HG02642 (cell line): ENCODE data around the gene SORCS1.

Source experiments
- ATAC-seq: cut with Tn5 transposase; IDR thresholded peaks from one replicate; pipeline ENCODE4 v1.9.1; 2021; ENCODE audit warnings: mild to moderate bottlenecking; ENCODE audit not compliant: unreplicated experiment, poor library complexity

Gene SORCS1

GRCh38 chr10:107118866-107119265 lies 45.6 kb downstream of the SORCS1 start:
- no peak for ATAC-seq

DNA sequence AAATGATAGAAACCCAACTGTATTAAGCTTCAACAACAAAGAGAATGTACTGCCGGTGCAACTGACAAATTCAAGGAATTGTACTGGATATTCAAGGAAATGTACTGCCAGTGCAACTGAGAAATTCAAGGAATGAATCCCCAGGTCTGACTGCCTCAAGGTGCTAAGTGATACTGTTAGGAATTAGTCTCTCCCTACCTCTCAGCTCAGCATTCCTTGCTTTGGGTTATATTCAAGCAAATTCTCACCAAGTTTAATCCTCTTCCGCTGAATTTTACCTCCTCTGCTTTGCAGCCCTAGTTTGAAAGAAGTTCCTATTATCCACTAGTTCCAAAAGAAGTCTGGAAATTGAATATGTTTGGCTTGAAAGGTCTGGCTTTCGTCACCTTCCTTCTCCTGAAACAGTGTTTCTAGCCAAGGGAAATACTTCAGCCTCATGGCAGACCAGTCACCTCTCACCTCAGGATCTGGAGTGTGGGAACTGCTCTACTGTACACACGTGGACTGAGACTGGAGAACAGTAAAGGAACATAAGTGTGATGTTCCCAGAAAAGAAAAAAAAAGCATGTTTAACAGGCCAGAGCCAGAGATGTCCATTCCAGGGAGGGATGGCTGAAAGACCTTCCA lies 60.4 kb downstream of the SORCS1 start:
- ATAC-seq: no peak

- ATAC-seq: no peak
These were observed 61.1 kb downstream of the SORCS1 start for GRCh38 chr10:107103174-107104025.

DNA sequence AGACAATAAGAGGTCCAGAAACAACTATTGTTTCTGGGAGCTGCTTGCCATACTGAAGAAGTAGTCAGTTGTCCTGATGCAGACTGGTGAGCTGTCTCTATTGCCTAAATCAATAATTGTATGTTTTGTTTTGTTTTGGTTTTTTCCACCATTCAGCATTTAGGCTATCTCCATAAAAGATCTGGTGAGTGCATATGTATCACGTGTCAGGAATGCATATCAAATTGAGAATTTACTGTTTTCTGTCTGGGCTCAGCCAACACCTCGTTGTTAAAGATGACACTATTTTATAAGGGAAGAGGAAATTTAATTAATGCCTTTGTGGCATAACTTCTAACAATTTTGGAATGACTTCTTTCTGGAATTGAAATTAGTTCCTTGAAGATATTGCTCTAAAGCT lies 66.2 kb downstream of the SORCS1 start:
- ATAC-seq: no peak

DNA sequence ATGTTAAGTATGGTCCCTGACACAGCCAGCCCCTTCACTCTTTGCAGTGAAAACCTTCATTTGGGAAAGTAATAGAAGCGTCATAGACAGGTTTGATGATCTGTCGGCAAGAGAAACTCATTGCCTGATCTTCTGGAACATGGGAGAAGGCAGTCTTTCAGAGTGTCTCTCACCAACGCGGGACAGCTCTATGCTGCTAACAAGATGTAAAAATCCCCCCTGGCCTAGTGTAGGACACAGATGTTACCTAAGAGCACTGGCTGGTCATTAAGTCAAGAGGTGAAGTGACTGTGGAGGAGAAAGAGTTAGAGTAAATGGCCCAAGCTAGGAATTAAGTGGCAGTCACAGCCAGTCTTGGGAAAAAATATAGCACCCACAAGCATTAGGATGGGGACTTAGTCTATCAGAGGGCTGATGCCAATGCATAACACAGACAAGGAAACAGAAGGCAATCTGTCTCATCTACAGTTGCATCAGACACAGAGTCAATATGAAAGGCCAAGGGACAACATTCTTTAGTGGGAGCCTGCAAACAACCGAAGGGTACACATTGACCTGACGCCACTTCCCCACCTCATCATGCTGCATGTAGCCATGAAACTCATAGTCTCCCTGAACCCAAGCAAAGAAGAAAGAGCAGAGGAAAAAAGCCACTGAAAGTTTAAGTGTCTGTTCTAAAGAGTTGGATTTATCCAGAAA lies 69.5 kb downstream of the SORCS1 start:
- no peak for ATAC-seq

GRCh38 chr10:107092321-107092720 lies 72.2 kb downstream of the SORCS1 start:
- no peak for ATAC-seq

DNA sequence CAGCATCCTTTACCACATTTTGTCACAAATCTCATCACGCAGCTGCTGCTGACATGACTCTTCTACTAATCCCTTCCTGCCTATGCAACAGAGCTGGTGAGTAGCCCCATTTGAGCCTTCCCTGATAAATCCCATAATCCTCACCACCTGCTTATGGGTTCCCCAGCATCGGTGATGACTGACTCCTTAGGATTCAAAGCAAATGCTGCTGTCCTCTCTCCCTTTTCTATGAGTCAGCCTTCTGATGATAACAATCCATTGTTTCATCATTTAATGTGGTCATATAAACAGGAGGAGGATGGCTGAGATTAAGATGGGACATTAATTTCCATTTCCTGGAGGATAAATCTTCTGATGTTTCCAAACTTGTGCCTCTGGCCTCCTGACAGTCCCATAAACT lies 73.4 kb downstream of the SORCS1 start:
- ATAC-seq: no peak

DNA sequence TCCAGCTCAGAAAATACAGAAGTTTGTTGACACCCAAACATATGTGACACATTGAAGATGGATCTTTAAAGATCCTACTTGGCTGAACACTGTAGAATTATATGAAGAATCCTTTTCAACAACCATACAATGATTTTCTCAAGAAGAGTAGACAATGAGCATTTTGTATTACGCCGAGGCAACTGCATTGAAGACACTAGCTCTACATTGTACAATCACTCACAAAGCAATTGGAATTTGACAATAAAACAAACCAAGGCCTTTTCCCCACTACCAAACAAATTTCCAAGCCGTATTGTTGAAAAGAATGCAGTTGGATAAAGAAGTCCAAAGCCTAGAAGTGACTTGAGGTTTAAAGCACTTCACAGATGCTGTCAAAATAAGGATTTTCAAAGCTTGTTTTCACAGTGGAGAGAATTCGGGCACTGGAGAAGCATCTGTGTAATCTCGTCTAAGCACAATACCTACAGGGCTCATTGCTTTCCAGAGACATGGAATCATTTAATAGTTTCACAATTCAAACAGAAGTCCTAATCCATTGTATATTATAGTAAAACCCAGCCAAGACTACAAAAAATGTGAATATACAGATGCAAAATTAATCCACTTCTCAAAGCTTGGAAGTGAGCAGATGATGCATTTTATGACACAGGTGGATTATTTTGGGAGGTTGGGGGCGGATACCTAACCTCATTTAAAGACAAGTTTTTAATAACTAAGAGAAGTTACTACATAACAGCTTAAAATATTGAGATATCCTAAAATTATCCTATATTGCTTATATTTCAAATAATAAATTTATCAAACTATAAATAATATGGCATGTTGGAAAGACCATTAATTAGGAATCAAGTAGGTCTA lies 78.6 kb downstream of the SORCS1 start:
- no peak for ATAC-seq

DNA sequence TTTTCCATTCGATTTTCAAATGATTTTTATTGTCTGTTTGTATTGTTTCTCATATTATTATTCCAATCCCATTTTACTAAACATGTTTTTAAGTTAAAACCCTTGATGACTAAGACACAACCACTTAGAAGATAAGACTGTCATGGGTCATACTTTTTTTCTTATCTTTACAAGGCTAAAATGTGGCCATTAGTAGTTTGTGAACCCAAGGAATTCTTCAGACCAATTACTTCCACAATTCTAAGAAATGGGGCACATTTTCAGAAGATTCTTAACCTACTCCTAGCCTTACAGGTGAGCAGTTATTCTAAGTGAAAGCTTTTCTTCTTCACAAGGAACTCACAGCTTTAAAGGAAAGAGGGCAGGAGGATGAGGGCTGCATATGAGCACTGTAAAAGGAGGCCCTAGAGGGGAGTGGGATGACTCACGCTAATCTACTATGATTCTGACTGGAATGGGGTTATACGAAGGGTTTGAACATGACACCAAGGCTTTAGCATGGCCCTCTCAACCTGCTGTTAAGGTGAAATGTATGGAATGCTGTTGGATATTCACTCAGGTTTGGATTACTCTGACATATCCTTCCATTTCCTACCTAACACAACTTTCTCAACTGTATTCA lies 81.0 kb downstream of the SORCS1 start:
- no peak for ATAC-seq

DNA sequence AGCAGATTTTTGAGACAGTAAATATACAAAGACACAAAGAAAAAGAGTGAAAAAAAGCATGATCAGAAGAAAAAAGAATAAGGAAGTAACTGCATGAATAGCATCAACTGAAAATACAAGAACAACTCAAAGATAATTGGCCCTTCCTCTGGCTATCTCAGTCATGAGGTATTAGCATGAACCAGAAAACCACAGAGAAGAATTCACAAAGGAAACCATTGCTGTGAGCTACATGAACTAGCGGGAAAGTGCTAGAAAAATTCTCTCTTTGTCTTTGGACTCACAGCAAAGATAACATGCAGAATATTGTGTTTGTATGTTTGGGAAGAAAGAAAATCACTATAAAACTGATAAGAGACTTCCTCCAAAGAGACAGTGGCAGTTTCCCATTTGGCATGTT lies 82.9 kb downstream of the SORCS1 start:
- no peak for ATAC-seq

- no peak for ATAC-seq
These were observed 89.4 kb downstream of the SORCS1 start for GRCh38 chr10:107075117-107075516.

GRCh38 chr10:107072786-107073185 lies 91.7 kb downstream of the SORCS1 start:
- ATAC-seq: no peak

- ATAC-seq: no peak
These were observed 92.5 kb downstream of the SORCS1 start for GRCh38 chr10:107072028-107072427.

- no peak for ATAC-seq
These were observed 93.2 kb downstream of the SORCS1 start for GRCh38 chr10:107071301-107071700.

GRCh38 chr10:107067843-107068242 lies 96.7 kb downstream of the SORCS1 start:
- ATAC-seq: no peak

DNA sequence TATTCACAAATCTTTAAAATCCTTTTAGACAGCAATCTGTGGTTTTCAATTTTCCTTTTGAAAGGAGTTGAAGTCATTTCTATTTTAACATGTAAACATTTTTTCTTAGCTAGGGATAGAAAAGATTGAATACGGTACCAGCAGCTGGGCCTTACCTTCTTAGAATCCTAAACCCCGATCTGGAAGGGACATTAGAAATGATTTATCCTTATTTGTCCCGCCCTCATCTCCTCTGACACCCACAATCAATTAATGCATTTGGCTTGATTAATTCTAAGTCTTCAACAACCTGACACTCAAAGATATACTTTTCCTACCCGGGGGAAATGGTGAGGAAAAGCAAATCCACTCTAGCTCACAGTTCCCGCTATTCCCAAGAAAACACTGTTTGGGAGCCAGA lies 100.4 kb downstream of the SORCS1 start:
- no peak for ATAC-seq

GRCh38 chr10:107059872-107060271 lies 104.6 kb downstream of the SORCS1 start:
- no peak for ATAC-seq

- ATAC-seq: no peak
These were observed 105.3 kb downstream of the SORCS1 start for GRCh38 chr10:107059068-107059804.

DNA sequence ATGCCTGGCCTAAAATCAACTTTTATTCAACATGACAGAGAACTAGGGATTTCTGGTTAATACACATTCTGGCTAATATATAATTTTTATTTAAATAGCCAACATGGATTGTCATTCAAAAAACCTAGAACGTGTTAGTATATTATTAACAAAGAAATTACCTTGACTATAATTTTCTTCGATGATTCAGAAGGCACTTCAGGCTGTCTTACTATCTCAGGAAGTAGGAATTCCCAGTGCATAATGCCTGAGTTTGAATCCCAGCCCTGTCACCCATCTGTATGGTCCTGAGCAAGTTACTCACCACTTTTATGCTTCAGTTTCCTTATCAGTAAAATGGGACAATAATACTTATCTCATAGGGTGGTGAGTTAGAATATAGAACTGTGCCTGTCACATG lies 106.2 kb downstream of the SORCS1 start:
- no peak for ATAC-seq
